ENCODE results near the gene COG2. TPM values are rescaled to one million over a fixed set of nuclear protein-coding genes. Genes with fewer than 3 reads are reported as not detected.
A peak's percentile ranks its signal among the peaks of the same experiment; 100 is the strongest.

Gene COG2
- total RNA-seq, 4 donors from 2014 or later: 17.2 to 25.2 (median 22.9) TPM

DNA sequence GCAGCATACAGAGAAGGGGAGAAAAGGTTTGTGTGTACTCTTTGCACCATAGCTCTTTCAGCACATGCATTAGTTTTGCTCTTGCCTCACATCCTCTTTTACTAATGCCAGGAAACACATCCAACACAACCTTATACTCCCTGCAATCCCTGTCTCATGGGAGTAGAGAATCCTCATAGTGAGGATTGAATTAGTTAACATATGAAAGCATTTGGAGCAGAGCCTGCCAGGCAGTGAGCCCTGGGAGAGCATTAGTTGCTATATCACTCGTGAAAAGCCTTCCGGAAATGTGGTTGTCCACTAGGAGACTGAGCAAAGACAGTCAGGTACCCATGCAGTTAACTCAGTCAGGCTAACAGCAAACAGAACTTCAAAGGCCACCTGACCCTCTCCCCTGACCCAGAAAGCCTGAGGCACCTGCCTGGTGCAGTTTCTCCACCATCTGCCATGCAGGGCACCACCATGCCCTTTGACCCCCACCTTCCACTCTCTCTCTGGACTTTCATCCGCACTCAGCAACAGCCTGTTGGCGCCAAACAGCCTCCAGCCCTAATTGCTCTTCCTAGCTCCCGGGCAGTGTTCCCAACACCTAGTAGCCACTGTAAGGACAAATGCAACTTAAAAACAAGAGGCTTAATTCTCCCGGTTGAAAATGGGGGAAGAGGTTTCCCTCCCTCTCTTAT, 86.6 kb downstream of the COG2 start:
- ATAC-seq (ENCODE audit: low FRiP score) (peak; percentile 37), DNase-seq (ENCODE audit: low spot score) (no peak)
- TF ChIP-seq, protein P1, sequence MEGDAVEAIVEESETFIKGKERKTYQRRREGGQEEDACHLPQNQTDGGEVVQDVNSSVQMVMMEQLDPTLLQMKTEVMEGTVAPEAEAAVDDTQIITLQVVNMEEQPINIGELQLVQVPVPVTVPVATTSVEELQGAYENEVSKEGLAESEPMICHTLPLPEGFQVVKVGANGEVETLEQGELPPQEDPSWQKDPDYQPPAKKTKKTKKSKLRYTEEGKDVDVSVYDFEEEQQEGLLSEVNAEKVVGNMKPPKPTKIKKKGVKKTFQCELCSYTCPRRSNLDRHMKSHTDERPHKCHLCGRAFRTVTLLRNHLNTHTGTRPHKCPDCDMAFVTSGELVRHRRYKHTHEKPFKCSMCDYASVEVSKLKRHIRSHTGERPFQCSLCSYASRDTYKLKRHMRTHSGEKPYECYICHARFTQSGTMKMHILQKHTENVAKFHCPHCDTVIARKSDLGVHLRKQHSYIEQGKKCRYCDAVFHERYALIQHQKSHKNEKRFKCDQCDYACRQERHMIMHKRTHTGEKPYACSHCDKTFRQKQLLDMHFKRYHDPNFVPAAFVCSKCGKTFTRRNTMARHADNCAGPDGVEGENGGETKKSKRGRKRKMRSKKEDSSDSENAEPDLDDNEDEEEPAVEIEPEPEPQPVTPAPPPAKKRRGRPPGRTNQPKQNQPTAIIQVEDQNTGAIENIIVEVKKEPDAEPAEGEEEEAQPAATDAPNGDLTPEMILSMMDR (IDR thresholded peaks at IDR 0.05): no peak

- ATAC-seq (ENCODE audit: low FRiP score): no peak
- no peak for DNase-seq (ENCODE audit: low spot score)
- TF ChIP-seq, protein P1 (IDR thresholded peaks at IDR 0.05): no peak
Observed at GRCh38 chr1:230730977-230731376, 88.7 kb downstream of the COG2 start.

DNA sequence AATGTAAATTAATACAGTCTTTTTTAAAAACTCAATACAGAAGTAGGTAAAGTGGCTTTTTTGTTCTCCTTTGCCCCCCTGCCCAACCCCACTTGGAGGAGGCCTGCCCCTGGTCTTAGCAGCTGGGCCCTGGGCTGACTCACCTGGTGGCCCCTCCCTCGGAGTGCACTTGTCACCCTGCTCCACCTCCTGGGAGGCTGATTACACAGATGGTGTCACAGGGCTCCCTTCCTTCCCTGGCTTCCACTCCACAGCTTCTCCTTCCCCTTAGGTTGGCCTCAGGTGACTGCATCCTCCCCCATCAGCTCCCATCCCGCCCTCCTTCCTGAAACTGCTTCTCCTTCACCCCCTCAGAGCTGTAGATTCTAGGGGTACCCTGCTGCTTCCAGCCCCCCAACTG, 93.2 kb downstream of the COG2 start:
- no peak for ATAC-seq (ENCODE audit: low FRiP score)
- TF ChIP-seq, protein P1 (IDR thresholded peaks at IDR 0.05): no peak
- DNase-seq (ENCODE audit: low spot score): no peak

DNA sequence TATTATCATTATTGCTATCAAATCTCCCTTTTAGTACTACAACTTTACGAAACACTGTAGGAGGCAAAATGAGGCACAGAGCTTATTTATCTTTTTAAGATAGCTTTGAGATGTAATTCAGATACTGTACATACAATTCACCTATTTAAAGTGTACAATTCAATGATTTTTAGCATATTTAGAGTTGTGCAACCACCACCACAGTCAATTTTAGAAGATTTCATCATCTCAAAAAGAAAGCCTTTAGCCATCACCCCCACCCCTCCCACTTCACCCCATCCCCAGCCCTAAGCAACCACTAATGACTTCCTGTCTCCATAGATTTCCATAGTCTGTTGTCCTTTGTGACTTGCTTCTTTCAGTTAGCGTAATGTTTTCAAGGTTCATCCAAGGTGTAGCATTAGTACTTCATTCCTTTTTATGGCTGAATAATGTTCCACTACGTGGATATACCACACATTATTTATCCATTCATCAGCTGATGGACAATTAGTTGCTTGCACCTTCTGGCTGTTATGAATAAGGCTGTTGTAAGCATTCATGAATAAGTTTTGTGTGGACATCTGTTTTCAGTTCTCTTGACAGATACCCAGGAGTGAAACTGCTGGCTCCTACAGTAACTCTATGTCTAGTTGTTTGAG, 95.5 kb downstream of the COG2 start:
- DNase-seq (ENCODE audit: low spot score) (no peak), ATAC-seq (ENCODE audit: low FRiP score) (no peak)
- TF ChIP-seq, protein P1 (IDR thresholded peaks at IDR 0.05): no peak

GRCh38 chr1:230739564-230740290, 97.4 kb downstream of the COG2 start:
- DNase-seq (ENCODE audit: low spot score) (no peak), ATAC-seq (ENCODE audit: low FRiP score) (no peak)
- TF ChIP-seq, protein P1 (IDR thresholded peaks at IDR 0.05): no peak

Other genes with a start within 250 kb of the COG2 start
- gene PGBD5, start 216.1 kb upstream of the COG2 start, total RNA-seq: 1 to 10 TPM in 1 of 4 donors, under 1 TPM in 2, not detected in 1; 0.37 to 1.4 (median 0.60) TPM
- 10 to 100 TPM in 1 of 4 donors, 1 to 10 TPM in 3; 2.5 to 10.7 (median 4.0) TPM for gene AGT, start 71.6 kb downstream of the COG2 start, total RNA-seq
- gene CAPN9, start 104.9 kb downstream of the COG2 start, total RNA-seq: not detected
- 10 to 100 TPM; 32.8 to 98.4 (median 63.2) TPM for gene C1orf198, start 226.0 kb downstream of the COG2 start, total RNA-seq

Data from omental fat pad (tissue), 4 donors.